KOPT-K1 (cell line): Measurements from ENCODE around the gene RALA.
"Not testable (repeated sequence)": the region's sequence is repeated elsewhere in the genome, so short reads cannot be mapped to it uniquely, and the experiment has no call there.

Experiments
- H3K27ac ChIP-seq: fragments of 200-600 bp; sonication (generic); 2 replicates; pipeline ENCODE4 v1.5.1; 2016; ENCODE audit warnings: antibody characterized with exemption, mild to moderate bottlenecking, low read depth, low read length; ENCODE audit not compliant: poor library complexity, severe bottlenecking
- H3K36me3 ChIP-seq: fragments of 200-600 bp; sonication (generic); 2 replicates; pipeline ENCODE4 v1.5.1; 2017; ENCODE audit warnings: antibody characterized with exemption, mild to moderate bottlenecking, low read length, moderate library complexity; ENCODE audit not compliant: insufficient read depth
- H3K9me3 ChIP-seq: fragments of 200-600 bp; sonication (generic); 2 replicates; pipeline ENCODE4 v1.5.1; 2017; ENCODE audit warnings: antibody characterized with exemption, low read length, mild to moderate bottlenecking; ENCODE audit not compliant: insufficient read depth, poor library complexity, severe bottlenecking

Gene RALA

GRCh38 chr7:39741942-39742623 lies 118.7 kb downstream of the RALA start:
- H3K9me3 ChIP-seq, result no peaks in the 10 kb centered on the region
- H3K36me3 ChIP-seq, result no peaks in the 10 kb centered on the region; the same call in 1 of the 2 replicates
- H3K27ac ChIP-seq, result no peak overlapping the region

- Histone ChIP-seq H3K9me3 (no peaks in the 10 kb centered on the region), H3K27ac (no peak overlapping the region), H3K36me3 (no peaks in the 10 kb centered on the region; the same call in 1 of the 2 replicates)
These were observed 121.2 kb downstream of the RALA start for GRCh38 chr7:39744620-39745019.

GRCh38 chr7:39745320-39745719 lies 121.9 kb downstream of the RALA start:
- H3K9me3 ChIP-seq, result no peaks in the 10 kb centered on the region
- no peak overlapping the region for H3K27ac ChIP-seq
- no peaks in the 10 kb centered on the region; the same call in 1 of the 2 replicates for H3K36me3 ChIP-seq

GRCh38 chr7:39746103-39746819 lies 122.9 kb downstream of the RALA start:
- Histone ChIP-seq H3K27ac (no peak overlapping the region), H3K9me3 (no peaks in the 10 kb centered on the region), H3K36me3 (no peaks in the 10 kb centered on the region; the same call in 1 of the 2 replicates)

- Histone ChIP-seq H3K36me3 (no peaks in the 10 kb centered on the region; the same call in 1 of the 2 replicates), H3K9me3 (peaks cover 4% of the 10 kb centered on the region), H3K27ac (no peak overlapping the region)
These were observed 125.8 kb downstream of the RALA start for GRCh38 chr7:39749177-39749576.

- H3K36me3 ChIP-seq, result no peaks in the 10 kb centered on the region; the same call in 1 of the 2 replicates
- H3K9me3 ChIP-seq, result peaks cover 4% of the 10 kb centered on the region
- no peak overlapping the region for H3K27ac ChIP-seq
These were observed 126.3 kb downstream of the RALA start for GRCh38 chr7:39749717-39750116.

GRCh38 chr7:39750253-39751077 lies 127.1 kb downstream of the RALA start:
- Histone ChIP-seq H3K9me3 (peaks cover 4% of the 10 kb centered on the region), H3K27ac (no peak overlapping the region), H3K36me3 (no peaks in the 10 kb centered on the region)

GRCh38 chr7:39753237-39753636 lies 129.9 kb downstream of the RALA start:
- not testable (repeated sequence) for H3K27ac ChIP-seq, H3K36me3 ChIP-seq
- peaks cover 11% of the 10 kb centered on the region for H3K9me3 ChIP-seq

GRCh38 chr7:39753823-39754325 lies 130.5 kb downstream of the RALA start:
- Histone ChIP-seq H3K36me3 (no peaks in the 10 kb centered on the region), H3K9me3 (peaks cover 11% of the 10 kb centered on the region), H3K27ac (no peak overlapping the region)

GRCh38 chr7:39754326-39755120 lies 131.2 kb downstream of the RALA start:
- Histone ChIP-seq H3K27ac (no peak overlapping the region), H3K36me3 (no peaks in the 10 kb centered on the region), H3K9me3 (peaks cover 11% of the 10 kb centered on the region)

GRCh38 chr7:39757604-39758003 lies 134.2 kb downstream of the RALA start:
- peaks cover 11% of the 10 kb centered on the region for H3K9me3 ChIP-seq
- H3K36me3 ChIP-seq, result no peaks in the 10 kb centered on the region
- no peak overlapping the region for H3K27ac ChIP-seq
